ENCODE results near the gene OSTM1.

Gene OSTM1

GRCh38 chr6:108106694-108107093 lies 32.2 kb upstream of the OSTM1 start:
- no peak overlapping the region for H3K4me3 ChIP-seq (ENCODE audit: low read depth, low read length)
- TF ChIP-seq MYC (IDR thresholded peaks at IDR 0.05; ENCODE audit: low read depth, low read length), result no peak
- TF ChIP-seq CTCF (IDR thresholded peaks at IDR 0.05; ENCODE audit: low read depth, low read length), result no peak
- no peak for TF ChIP-seq POLR2A (IDR thresholded peaks at IDR 0.05; ENCODE audit: extremely low read depth, insufficient read length)
- TF ChIP-seq MAX (IDR thresholded peaks at IDR 0.05; ENCODE audit: low read depth, low read length), result no peak

GRCh38 chr6:108106261-108106660 lies 31.7 kb upstream of the OSTM1 start:
- H3K4me3 ChIP-seq (ENCODE audit: low read depth, low read length), result no peak overlapping the region
- DNase-seq (ENCODE audit: low read depth), result no peak
- no peak for TF ChIP-seq MYC (IDR thresholded peaks at IDR 0.05; ENCODE audit: low read depth, low read length)

More at GRCh38 chr6:108106694-108107093, 32.2 kb upstream of the OSTM1 start:
- DNase-seq (ENCODE audit: low read depth), result no peak

- TF ChIP-seq MYC (IDR thresholded peaks at IDR 0.05; ENCODE audit: low read depth, low read length), result no peak
- TF ChIP-seq MAX (IDR thresholded peaks at IDR 0.05; ENCODE audit: low read depth, low read length), result no peak
- no peak for TF ChIP-seq CTCF (IDR thresholded peaks at IDR 0.05; ENCODE audit: low read depth, low read length)
- no peak for DNase-seq (ENCODE audit: low read depth)
- H3K4me3 ChIP-seq (ENCODE audit: low read depth, low read length), result no peak overlapping the region
Observed at GRCh38 chr6:108105571-108105970, 31.0 kb upstream of the OSTM1 start.

GRCh38 chr6:108102965-108103364 lies 28.4 kb upstream of the OSTM1 start:
- TF ChIP-seq MYC (IDR thresholded peaks at IDR 0.05; ENCODE audit: low read depth, low read length) (no peak), MAX (IDR thresholded peaks at IDR 0.05; ENCODE audit: low read depth, low read length) (no peak), CTCF (IDR thresholded peaks at IDR 0.05; ENCODE audit: low read depth, low read length) (no peak), POLR2A (IDR thresholded peaks at IDR 0.05; ENCODE audit: extremely low read depth, insufficient read length) (no peak)
- no peak overlapping the region for H3K4me3 ChIP-seq (ENCODE audit: low read depth, low read length)
- peak; percentile 36 for DNase-seq (ENCODE audit: low read depth)

GRCh38 chr6:108100003-108100402 lies 25.5 kb upstream of the OSTM1 start:
- TF ChIP-seq MYC (IDR thresholded peaks at IDR 0.05; ENCODE audit: low read depth, low read length), result no peak
- no peak for TF ChIP-seq MAX (IDR thresholded peaks at IDR 0.05; ENCODE audit: low read depth, low read length)
- no peak for TF ChIP-seq CTCF (IDR thresholded peaks at IDR 0.05; ENCODE audit: low read depth, low read length)
- no peak for TF ChIP-seq POLR2A (IDR thresholded peaks at IDR 0.05; ENCODE audit: extremely low read depth, insufficient read length)
- H3K4me3 ChIP-seq (ENCODE audit: low read depth, low read length), result no peak overlapping the region
- no peak for DNase-seq (ENCODE audit: low read depth)

DNA sequence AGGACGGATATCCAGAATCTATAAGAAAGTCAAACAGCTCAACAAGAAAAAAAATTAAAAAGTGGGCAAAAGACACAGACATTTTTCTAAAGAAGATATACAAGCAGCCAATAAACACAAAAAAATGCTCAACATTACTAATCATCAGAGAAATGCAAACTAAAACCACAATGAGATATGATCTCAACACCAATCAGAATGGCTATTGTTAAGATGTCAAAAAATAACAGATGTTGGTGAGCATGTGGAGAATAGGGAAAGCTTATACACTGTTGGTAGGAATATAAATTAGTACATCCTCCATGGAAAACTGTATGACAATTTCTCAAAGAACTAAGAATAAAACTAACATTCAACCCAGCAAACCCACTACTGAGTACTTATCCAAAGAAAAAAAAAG lies 23.3 kb upstream of the OSTM1 start:
- DNase-seq (ENCODE audit: low read depth), result no peak
- no peak for TF ChIP-seq MYC (IDR thresholded peaks at IDR 0.05; ENCODE audit: low read depth, low read length)
- no peak for TF ChIP-seq MAX (IDR thresholded peaks at IDR 0.05; ENCODE audit: low read depth, low read length)
- no peak for TF ChIP-seq CTCF (IDR thresholded peaks at IDR 0.05; ENCODE audit: low read depth, low read length)

More for the DNA sequence above, 23.3 kb upstream of the OSTM1 start:
- no peak overlapping the region for H3K4me3 ChIP-seq (ENCODE audit: low read depth, low read length)
